GM12801 (cell line): ENCODE measurements around the gene HSPA8.

Experiments
- CTCF ChIP-seq: IDR thresholded peaks from one replicate; pipeline ENCODE4 v1.5.1; 2011; ENCODE audit warnings: control low read depth; ENCODE audit not compliant: insufficient read length; ENCODE audit errors: extremely low read depth

HSPA8 gene

GRCh38 chr11:123061403-123062157 is at the start of gene HSPA8:
HSPA8 (minus strand) TSS chr11:123062136; CDS start chr11:123061324, 812 bp downstream.
- no peak for TF ChIP-seq CTCF

- no peak for TF ChIP-seq CTCF
These were observed 49.5 kb upstream of the HSPA8 start for GRCh38 chr11:123111465-123111864.

DNA sequence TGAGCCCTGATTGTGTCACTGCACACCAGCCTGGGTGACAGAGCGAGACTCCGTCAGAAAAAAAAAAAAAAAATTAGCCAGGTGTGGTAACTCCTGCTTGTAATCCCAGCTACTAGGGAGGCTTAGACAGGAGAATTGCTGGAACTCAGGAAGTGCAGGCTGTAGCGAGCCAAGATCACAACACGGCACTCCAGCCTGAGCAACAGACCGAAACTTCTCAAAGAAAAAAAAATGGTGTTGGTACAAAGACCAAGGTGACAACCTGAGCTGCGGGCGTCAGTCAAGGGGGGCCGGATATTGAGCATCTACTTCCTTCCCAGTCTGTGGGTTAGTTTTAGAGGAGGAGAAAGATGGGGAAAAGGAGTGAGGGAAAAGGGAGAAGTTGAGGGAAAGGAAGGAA is 48.5 kb upstream of the HSPA8 start:
- TF ChIP-seq CTCF: no peak

DNA sequence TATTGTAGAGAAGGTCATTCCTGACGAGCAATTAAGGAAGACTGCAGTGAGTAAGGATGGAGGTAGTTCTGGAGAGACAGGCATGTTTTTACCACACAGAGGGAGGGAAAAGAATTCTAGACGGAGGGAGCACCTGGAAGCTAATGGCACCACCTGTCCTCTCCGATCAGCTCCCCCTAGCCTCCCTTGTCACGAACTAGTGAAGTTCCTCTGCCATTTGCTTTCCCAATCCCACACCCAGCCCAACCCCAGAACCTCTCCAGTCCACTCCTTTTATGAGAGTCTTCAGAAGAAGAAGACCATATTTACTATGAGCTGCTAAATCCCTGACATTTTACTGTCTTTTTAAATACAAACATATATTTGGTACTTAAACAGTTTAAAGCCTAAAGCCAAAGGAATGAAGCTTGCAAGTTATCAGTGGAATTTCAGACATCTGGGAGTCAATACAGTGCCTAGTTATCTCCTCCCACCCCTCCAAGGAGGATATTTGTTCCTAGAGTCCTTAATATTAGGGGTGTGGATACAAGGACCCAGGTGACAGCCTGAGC is 46.1 kb upstream of the HSPA8 start:
- TF ChIP-seq CTCF: no peak

DNA sequence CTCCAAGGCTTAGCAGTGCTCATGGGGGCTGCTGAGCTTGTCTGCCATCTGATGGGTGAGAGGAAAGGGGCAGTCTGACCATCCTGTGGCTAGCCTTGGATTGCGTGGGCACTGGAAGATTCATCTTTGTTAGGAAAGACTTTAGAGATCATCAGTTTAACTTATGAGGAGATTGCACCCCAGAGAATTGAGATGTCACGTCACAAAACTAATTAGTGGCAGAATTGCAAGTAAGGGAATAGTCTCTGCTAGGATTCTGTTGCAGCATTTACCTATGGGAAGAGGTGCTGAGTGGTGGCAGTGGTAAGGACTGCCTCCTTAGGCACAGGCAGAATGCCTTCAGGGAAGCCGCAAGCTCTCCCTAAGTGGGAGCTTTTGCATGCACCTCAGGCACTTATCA is 42.8 kb upstream of the HSPA8 start:
- no peak for TF ChIP-seq CTCF

DNA sequence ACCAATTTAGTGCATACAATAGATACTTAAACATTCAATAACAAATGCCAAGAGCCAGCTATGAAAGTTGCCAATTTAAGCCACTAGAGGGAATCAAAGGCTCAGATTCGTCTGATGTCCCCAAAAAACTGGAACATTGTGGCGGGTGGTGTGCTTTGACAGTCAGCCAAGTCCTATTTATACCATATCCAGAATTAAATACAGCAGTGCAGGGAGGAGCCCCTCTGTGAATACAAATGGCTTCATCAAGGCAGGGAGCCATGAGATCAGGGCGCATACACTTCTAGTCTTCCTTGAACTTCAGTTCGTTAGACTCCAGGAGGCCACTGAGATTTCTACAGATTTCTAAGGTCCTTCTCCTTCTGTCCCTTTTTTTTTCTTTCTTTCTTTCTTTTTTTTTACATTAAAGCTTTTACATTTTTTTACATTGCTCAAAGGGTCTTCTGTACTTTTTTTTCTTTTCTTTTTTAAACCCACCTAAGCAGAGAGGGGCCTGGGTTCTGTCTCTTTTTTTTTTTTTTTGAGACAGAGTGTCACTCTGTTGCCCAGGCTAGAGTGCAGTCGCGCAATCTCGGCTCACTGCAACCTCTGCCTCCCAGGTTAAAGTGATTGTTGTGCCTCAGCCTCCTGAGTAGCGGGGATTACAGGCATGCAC is 41.5 kb upstream of the HSPA8 start:
- no peak for TF ChIP-seq CTCF

DNA sequence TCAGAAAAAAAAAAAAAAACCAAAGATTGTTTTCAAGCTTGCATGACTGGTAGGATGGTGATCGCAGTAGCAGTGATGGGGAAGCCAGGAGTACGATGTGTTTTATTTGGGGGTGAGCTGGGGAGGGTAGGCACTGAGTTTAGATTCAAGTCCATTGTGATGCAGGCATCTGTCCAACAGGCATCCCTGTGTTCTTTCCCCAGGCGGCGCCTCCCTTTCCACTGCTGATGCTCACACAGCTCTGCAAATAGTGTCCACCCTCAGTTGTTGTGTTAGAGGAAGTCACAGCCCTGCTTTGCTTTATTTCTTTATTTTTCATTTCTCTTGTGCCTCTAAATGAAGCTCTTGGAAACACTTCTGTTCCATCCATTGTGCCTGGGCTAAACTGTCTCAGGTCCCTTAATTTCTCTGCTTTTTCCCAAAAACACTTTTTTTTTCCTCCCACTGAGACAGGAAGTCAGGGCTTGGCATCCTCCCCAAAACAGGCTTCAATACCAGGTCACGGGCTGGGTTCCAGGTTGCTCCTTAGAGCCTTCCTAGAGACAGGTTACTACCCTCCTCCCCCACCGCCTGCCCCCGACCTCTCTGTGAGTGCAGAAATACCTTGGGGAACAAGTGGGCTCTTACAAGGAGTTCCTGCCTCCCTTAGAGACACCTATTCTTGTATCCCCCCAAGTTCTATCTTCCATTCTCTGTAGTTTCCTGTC is 38.6 kb upstream of the HSPA8 start:
- TF ChIP-seq CTCF: no peak
